ENCODE results near the gene GET3.

DNA sequence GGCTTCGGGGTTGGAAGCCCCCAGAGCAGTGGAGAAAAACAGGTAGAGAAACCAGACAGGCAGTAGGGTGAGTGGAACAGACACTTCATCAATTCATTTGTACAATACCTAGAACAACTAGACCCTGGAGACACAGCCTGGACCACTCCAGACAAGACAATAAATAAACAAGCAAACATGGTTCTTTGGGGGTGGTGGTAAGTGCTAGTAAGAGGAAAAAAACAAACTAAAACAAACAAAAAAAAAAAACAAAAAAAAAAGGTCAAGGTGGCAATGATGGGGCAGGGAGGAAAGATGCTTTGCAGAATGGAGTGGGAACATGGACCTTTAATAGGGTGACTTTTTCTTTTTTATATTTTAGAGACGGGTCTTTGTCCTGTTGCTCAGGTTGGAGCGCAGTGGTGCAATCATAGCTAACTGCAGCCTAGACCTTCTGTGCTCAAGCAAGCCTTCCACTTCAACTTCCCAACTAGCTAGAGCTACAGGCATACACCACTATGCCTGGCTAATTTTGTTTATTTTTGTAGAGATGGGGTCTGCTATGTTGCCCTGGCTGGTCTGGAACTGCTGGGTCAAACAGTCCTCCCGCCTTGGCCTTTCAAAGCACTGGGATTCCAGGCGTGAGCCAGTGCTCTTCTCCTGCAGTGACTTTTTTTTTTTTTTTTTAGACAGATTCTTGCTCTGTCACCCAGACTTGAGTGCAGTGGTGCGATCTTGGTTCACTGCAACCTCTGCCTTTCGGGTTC is 57.1 kb downstream of the GET3 start:
- TF ChIP-seq, protein P1, sequence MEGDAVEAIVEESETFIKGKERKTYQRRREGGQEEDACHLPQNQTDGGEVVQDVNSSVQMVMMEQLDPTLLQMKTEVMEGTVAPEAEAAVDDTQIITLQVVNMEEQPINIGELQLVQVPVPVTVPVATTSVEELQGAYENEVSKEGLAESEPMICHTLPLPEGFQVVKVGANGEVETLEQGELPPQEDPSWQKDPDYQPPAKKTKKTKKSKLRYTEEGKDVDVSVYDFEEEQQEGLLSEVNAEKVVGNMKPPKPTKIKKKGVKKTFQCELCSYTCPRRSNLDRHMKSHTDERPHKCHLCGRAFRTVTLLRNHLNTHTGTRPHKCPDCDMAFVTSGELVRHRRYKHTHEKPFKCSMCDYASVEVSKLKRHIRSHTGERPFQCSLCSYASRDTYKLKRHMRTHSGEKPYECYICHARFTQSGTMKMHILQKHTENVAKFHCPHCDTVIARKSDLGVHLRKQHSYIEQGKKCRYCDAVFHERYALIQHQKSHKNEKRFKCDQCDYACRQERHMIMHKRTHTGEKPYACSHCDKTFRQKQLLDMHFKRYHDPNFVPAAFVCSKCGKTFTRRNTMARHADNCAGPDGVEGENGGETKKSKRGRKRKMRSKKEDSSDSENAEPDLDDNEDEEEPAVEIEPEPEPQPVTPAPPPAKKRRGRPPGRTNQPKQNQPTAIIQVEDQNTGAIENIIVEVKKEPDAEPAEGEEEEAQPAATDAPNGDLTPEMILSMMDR (IDR thresholded peaks at IDR 0.05 in 4 of 5, conservative IDR thresholded peaks at IDR 0.05 in 1 of 5): no peak
- TF ChIP-seq POLR2A (IDR thresholded peaks at IDR 0.05): no peak
